Skeletal muscle satellite cell (primary cell): ENCODE measurements around the gene PLSCR3.

ENCODE experiments used
- H3K27me3 ChIP-seq: 2 replicates; pipeline ENCODE4 v1.7.0; 2013; ENCODE audit warnings: low read length; ENCODE audit not compliant: control insufficient read depth, insufficient read depth
- H3K36me3 ChIP-seq: 2 replicates; pipeline ENCODE4 v1.7.0; 2013; ENCODE audit warnings: mild to moderate bottlenecking, control low read depth, low read length; ENCODE audit not compliant: insufficient read depth
- H3K4me1 ChIP-seq: 2 replicates; pipeline ENCODE4 v1.7.0; 2013; ENCODE audit warnings: low read length; ENCODE audit not compliant: control insufficient read depth, insufficient read depth
- H3K4me2 ChIP-seq: 2 replicates; pipeline ENCODE4 v1.7.0; 2013; ENCODE audit warnings: mild to moderate bottlenecking, low read length
- H3K4me3 ChIP-seq: 2 replicates; pipeline ENCODE4 v1.7.0; 2013; ENCODE audit warnings: low read length
- H3K9ac ChIP-seq: 2 replicates; pipeline ENCODE4 v1.7.0; 2013; ENCODE audit warnings: mild to moderate bottlenecking, low read depth, low read length, moderate library complexity
- H3K9me3 ChIP-seq: replicated peaks from 2 replicates; pipeline ENCODE4 v1.7.0; 2013; ENCODE audit warnings: mild to moderate bottlenecking, control low read depth, low read length

PLSCR3 gene

GRCh38 chr17:7410634-7411426 lies 16.5 kb upstream of the PLSCR3 start:
- H3K27me3 ChIP-seq: no peaks in the 10 kb centered on the region
- H3K9me3 ChIP-seq: no peaks in the 10 kb centered on the region
- no peak overlapping the region for H3K9ac ChIP-seq
- peaks cover 17% of the 10 kb centered on the region for H3K36me3 ChIP-seq
- H3K4me3 ChIP-seq: no peak overlapping the region
- H3K4me1 ChIP-seq: peaks cover 17% of the 10 kb centered on the region
- no peak overlapping the region for H3K4me2 ChIP-seq

- H3K4me1 ChIP-seq: peaks cover 21% of the 10 kb centered on the region
- H3K36me3 ChIP-seq: peaks cover 12% of the 10 kb centered on the region
- H3K9me3 ChIP-seq: no peaks in the 10 kb centered on the region
- no peaks in the 10 kb centered on the region for H3K27me3 ChIP-seq
- no peak overlapping the region for H3K4me3 ChIP-seq
- H3K9ac ChIP-seq: no peak overlapping the region
- H3K4me2 ChIP-seq: no peak overlapping the region
Measured at GRCh38 chr17:7409716-7410115, 15.4 kb upstream of the PLSCR3 start.

GRCh38 chr17:7408863-7409262 lies 14.5 kb upstream of the PLSCR3 start:
- H3K4me1 ChIP-seq: peaks cover 21% of the 10 kb centered on the region
- no peak overlapping the region for H3K4me2 ChIP-seq

GRCh38 chr17:7408252-7408727 lies 14.0 kb upstream of the PLSCR3 start:
- Histone ChIP-seq H3K9ac (no peak overlapping the region), H3K27me3 (no peaks in the 10 kb centered on the region), H3K36me3 (peaks cover 12% of the 10 kb centered on the region), H3K9me3 (no peaks in the 10 kb centered on the region), H3K4me1 (peaks cover 16% of the 10 kb centered on the region), H3K4me3 (no peak overlapping the region), H3K4me2 (no peak overlapping the region)

More at GRCh38 chr17:7408863-7409262, 14.5 kb upstream of the PLSCR3 start:
- H3K27me3 ChIP-seq: no peaks in the 10 kb centered on the region
- H3K9ac ChIP-seq: no peak overlapping the region
- no peak overlapping the region for H3K4me3 ChIP-seq
- peaks cover 12% of the 10 kb centered on the region for H3K36me3 ChIP-seq
- no peaks in the 10 kb centered on the region for H3K9me3 ChIP-seq

GRCh38 chr17:7407485-7408251 lies 13.3 kb upstream of the PLSCR3 start, which contains the start of gene NLGN2:
NLGN2 (plus strand) TSS chr17:7407845; CDS start chr17:7408256, 411 bp downstream.
- Histone ChIP-seq H3K9me3 (no peaks in the 10 kb centered on the region), H3K4me2 (no peak within 1 kb of the TSS), H3K4me1 (peaks cover 17% of the 10 kb centered on the region), H3K4me3 (no peak within 1 kb of the TSS), H3K36me3 (peaks cover 12% of the 10 kb centered on the region), H3K27me3 (no peaks in the 10 kb centered on the region), H3K9ac (no peak within 1 kb of the TSS)

- H3K9ac ChIP-seq: no peak overlapping the region
- no peak overlapping the region for H3K4me3 ChIP-seq
- no peak overlapping the region for H3K4me2 ChIP-seq
- peaks cover 12% of the 10 kb centered on the region for H3K36me3 ChIP-seq
- no peaks in the 10 kb centered on the region for H3K27me3 ChIP-seq
- peaks cover 18% of the 10 kb centered on the region for H3K4me1 ChIP-seq
- H3K9me3 ChIP-seq: no peaks in the 10 kb centered on the region
Measured at GRCh38 chr17:7407082-7407481, 12.8 kb upstream of the PLSCR3 start.

GRCh38 chr17:7406235-7406825 lies 12.0 kb upstream of the PLSCR3 start:
- no peaks in the 10 kb centered on the region for H3K27me3 ChIP-seq
- H3K36me3 ChIP-seq: peaks cover 12% of the 10 kb centered on the region
- peaks cover 18% of the 10 kb centered on the region for H3K4me1 ChIP-seq
- H3K9me3 ChIP-seq: no peaks in the 10 kb centered on the region
- H3K4me2 ChIP-seq: peak overlapping the region; percentile 99
- peak overlapping the region; percentile 84 for H3K4me3 ChIP-seq
- H3K9ac ChIP-seq: peak overlapping the region; percentile 80

GRCh38 chr17:7405350-7406234 lies 11.3 kb upstream of the PLSCR3 start:
- Histone ChIP-seq H3K9me3 (no peaks in the 10 kb centered on the region), H3K4me3 (peak overlapping the region; percentile 84), H3K27me3 (no peaks in the 10 kb centered on the region), H3K4me2 (peak overlapping the region; percentile 99), H3K36me3 (peaks cover 12% of the 10 kb centered on the region), H3K9ac (peak overlapping the region; percentile 80), H3K4me1 (peaks cover 21% of the 10 kb centered on the region)

GRCh38 chr17:7404737-7405349 lies 10.5 kb upstream of the PLSCR3 start:
- peak overlapping the region; percentile 99 for H3K4me2 ChIP-seq
- H3K4me3 ChIP-seq: peak overlapping the region; percentile 84
- no peaks in the 10 kb centered on the region for H3K27me3 ChIP-seq
- H3K4me1 ChIP-seq: peaks cover 21% of the 10 kb centered on the region
- H3K9ac ChIP-seq: peak overlapping the region; percentile 80
- H3K36me3 ChIP-seq: peaks cover 10% of the 10 kb centered on the region
- no peaks in the 10 kb centered on the region for H3K9me3 ChIP-seq

GRCh38 chr17:7403977-7404736 lies 9.8 kb upstream of the PLSCR3 start, which contains the start of gene TMEM256:
TMEM256 (minus strand) TSS chr17:7404097; CDS start chr17:7404084, 13 bp downstream.
- Histone ChIP-seq H3K27me3 (no peaks in the 10 kb centered on the region), H3K4me2 (peak within 1 kb of the TSS; percentile 99), H3K9ac (peak within 1 kb of the TSS; percentile 80), H3K4me1 (peaks cover 21% of the 10 kb centered on the region), H3K9me3 (no peaks in the 10 kb centered on the region), H3K4me3 (peak within 1 kb of the TSS; percentile 89), H3K36me3 (peaks cover 3% of the 10 kb centered on the region)
